Renal pelvis (tissue), 12 donors: ENCODE results near the gene ATAD1. TPM values are rescaled to one million over a fixed set of nuclear protein-coding genes. Genes with fewer than 3 reads are reported as not detected.
A peak's percentile ranks its signal among the peaks of the same experiment; 100 is the strongest.
"Not testable (repeated sequence)": the region's sequence is repeated elsewhere in the genome, so short reads cannot be mapped to it uniquely, and the experiment has no call there.

Experiments used
- DNase-seq: peaks from one replicate; pipeline ENCODE4 v3.0.0-alpha.2; 2013
- long read RNA-seq, 16 experiments: transcript quantifications; one replicate each; lab custom pipeline, GENCODE V29; 2026
- polyA plus RNA-seq, 3 donors: library from polyadenylated mRNA; unstranded; fragments of 120-200 nt; gene quantifications; one replicate each; pipeline ENCODE4 v1.2.1, GENCODE V29; 2013; ENCODE audit not compliant: insufficient read length in 3 of 3

The ATAD1 gene, protein sequence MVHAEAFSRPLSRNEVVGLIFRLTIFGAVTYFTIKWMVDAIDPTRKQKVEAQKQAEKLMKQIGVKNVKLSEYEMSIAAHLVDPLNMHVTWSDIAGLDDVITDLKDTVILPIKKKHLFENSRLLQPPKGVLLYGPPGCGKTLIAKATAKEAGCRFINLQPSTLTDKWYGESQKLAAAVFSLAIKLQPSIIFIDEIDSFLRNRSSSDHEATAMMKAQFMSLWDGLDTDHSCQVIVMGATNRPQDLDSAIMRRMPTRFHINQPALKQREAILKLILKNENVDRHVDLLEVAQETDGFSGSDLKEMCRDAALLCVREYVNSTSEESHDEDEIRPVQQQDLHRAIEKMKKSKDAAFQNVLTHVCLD
- polyA plus RNA-seq, result 10 to 100 TPM; 50.4 to 62.1 (median 52.0) TPM
- long read RNA-seq, donor 1, full-length matches to known transcripts, result 4 of 16 reads
- long read RNA-seq, donor 1, partial matches to known transcripts, result 0 of 16 reads
- long read RNA-seq, donor 1, other reads (novel, unspliced or antisense), result 12 of 16 reads
- long read RNA-seq, donor 2, partial matches to known transcripts, result 7 of 21 reads
- long read RNA-seq, donor 2, other reads (novel, unspliced or antisense), result 14 of 21 reads
- long read RNA-seq, donor 3, full-length matches to known transcripts, result 8 of 16 reads
- long read RNA-seq, donor 3, partial matches to known transcripts, result 0 of 16 reads
- long read RNA-seq, donor 3, other reads (novel, unspliced or antisense), result 8 of 16 reads
- long read RNA-seq, donor 4, full-length matches to known transcripts, result 5 of 15 reads
- long read RNA-seq, donor 4, partial matches to known transcripts, result 0 of 15 reads
- long read RNA-seq, donor 4, other reads (novel, unspliced or antisense), result 10 of 15 reads
- long read RNA-seq, donor 5, full-length matches to known transcripts, result 2 of 10 reads
- long read RNA-seq, donor 5, partial matches to known transcripts, result 0 of 10 reads
- long read RNA-seq, donor 5, other reads (novel, unspliced or antisense), result 8 of 10 reads
- long read RNA-seq, donor 6, full-length matches to known transcripts, result 6 of 17 reads
- long read RNA-seq, donor 6, partial matches to known transcripts, result 0 of 17 reads
- long read RNA-seq, donor 6, other reads (novel, unspliced or antisense), result 11 of 17 reads
- long read RNA-seq, donor 7, full-length matches to known transcripts, result 7 of 20 reads
- long read RNA-seq, donor 7, partial matches to known transcripts, result 0 of 20 reads
- long read RNA-seq, donor 7, other reads (novel, unspliced or antisense), result 13 of 20 reads
- long read RNA-seq, donor 8, partial matches to known transcripts, result 0 of 5 reads
- long read RNA-seq, donor 8, other reads (novel, unspliced or antisense), result 5 of 5 reads
- long read RNA-seq, donor 9, full-length matches to known transcripts, result 5 of 21 reads
- long read RNA-seq, donor 9, partial matches to known transcripts, result 16 of 21 reads
- long read RNA-seq, donor 9, other reads (novel, unspliced or antisense), result 0 of 21 reads
- long read RNA-seq, donor 10, partial matches to known transcripts, result 5 of 11 reads
- long read RNA-seq, donor 10, other reads (novel, unspliced or antisense), result 5 of 11 reads
- long read RNA-seq, donor 11, full-length matches to known transcripts, result 2 of 8 reads
- long read RNA-seq, donor 11, partial matches to known transcripts, result 0 of 8 reads
- long read RNA-seq, donor 11, other reads (novel, unspliced or antisense), result 6 of 8 reads
- long read RNA-seq, donor 12, full-length matches to known transcripts, result 5 of 23 reads
- long read RNA-seq, donor 12, partial matches to known transcripts, result 5 of 23 reads
- long read RNA-seq, donor 12, other reads (novel, unspliced or antisense), result 13 of 23 reads
- long read RNA-seq, donor 13, full-length matches to known transcripts, result 3 of 3 reads
- long read RNA-seq, donor 13, partial matches to known transcripts, result 0 of 3 reads
- long read RNA-seq, donor 13, other reads (novel, unspliced or antisense), result 0 of 3 reads
- long read RNA-seq, donor 14, result 0 reads
- long read RNA-seq, donor 15, full-length matches to known transcripts, result 7 of 40 reads
- long read RNA-seq, donor 15, partial matches to known transcripts, result 15 of 40 reads
- long read RNA-seq, donor 15, other reads (novel, unspliced or antisense), result 18 of 40 reads
- long read RNA-seq, donor 16, full-length matches to known transcripts, result 2 of 23 reads
- long read RNA-seq, donor 16, partial matches to known transcripts, result 6 of 23 reads
- long read RNA-seq, donor 16, other reads (novel, unspliced or antisense), result 15 of 23 reads

DNA sequence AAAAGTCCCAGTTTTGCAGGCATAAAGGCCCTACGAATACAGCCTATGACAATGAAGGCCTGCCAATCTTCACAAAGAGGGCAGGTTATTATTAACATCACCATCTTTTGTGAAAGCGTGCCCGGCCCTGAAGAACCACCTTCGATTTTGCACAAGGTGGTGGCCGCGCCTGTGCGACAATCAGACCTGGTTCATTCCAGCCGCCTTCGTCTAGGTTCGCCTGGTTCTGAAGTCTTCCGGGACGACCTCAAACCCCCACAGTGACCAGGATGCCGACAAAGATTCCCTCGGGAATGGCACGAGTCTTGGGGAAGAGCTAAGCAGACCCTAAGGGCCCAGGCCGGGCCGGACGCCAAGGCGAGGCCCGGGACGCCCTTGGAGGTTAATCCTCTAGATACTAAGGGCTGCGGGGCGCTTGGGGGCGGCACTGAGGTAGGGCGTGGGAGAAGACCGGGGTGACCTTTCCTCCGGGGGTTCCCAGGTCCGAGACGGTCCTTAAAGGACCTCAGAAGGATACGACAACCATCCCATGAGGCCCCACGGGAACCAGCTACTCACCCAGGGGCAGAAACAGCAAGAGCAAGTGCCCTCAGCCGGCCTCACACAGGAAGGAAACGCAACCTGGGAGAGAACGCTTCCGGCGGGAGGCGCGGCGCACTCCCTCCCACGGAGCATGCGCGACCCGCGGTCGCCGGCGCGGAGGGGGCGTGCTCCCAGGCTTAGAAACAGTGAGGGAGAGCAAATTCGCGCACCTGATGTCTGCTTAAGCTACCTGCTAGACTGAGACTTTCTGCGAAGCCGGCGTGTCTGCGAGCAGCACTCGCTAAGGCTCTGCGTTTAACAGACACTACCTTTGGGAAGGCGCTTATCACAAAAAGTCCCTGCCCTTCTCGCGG lies at the start of gene ATAD1:
Gene ATAD1 (minus strand): TSS at position 618 of the 896 bp plus-strand sequence. CDS start 3,627 bp downstream, outside the sequence.
- peak; percentile 83 for DNase-seq

DNA sequence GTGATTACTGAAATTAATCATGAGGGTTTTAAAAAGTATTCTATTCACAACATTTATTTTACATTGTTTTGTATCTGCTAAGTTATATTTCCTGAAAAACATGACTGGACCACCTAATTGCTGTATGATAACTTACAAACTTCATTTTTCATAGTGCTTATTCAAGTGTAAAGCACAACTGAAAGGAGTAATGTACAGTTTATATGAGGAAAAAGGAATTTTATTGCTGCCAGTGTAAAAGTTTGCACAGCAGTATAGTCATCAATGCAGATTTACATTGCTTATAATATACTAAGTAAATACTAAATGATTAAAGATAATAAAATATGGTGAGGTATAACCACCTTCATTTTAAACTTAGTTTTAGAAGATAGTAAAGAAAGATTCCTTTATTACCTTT lies 49.4 kb upstream of the ATAD1 start:
- no peak for DNase-seq

GRCh38 chr10:87866412-87866974 lies 48.5 kb upstream of the ATAD1 start:
- DNase-seq, result no peak

DNA sequence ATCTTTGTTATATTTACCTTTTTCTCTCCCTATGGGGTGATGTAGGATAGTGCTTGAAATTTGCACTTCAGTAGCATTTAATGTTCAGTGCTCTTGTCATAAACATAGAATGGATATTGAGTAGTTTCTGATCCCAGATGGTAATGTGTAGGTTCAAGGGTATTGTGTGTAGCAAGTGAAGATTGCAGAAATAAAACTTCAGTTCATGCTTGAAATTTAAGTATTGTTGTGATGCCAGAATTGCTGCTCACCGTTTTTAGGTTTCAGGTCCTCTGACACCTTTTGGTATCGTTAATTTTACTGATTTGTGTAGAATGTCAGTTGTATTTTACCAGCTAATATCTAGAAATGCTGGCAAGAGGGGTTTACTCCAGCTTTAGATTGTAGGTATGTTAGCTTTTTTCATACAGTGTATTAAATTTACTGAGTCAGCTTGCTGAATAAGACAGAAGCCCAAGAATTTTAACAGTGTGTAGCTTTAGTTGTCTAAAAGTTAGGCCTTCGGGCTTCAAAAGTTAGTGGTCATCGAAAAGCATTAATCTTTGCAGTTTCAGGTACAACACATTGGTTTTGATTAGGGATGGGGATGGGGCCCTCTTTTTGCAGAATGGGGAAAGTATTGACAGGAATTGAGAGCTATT lies 47.3 kb upstream of the ATAD1 start:
- no peak for DNase-seq

DNA sequence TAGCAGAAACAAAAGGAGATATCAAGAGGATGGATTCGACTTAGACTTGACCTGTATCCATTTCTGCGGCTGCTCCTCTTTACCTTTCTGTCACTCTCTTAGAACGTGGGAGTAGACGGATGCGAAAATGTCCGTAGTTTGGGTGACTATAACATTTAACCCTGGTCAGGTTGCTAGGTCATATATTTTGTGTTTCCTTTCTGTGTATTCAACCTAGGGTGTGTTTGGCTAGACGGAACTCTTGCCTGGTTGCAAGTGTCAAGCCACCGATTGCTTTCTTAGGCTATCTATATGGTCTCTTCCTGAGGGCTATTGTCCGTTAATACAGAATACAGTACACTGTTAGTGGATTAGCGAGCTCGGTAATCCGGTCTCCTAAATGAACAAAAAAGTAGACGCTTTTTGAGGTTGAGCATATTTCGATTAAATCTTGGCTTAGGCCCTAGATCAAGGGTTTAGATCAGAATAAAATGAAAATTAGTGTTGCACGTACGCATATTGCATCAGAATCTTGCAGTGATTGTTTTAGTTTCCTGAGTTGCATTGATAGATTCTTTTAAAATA lies 46.6 kb upstream of the ATAD1 start:
- DNase-seq, result no peak

- not testable (repeated sequence) for DNase-seq
Observed at GRCh38 chr10:87863951-87864495, 46.0 kb upstream of the ATAD1 start.

DNA sequence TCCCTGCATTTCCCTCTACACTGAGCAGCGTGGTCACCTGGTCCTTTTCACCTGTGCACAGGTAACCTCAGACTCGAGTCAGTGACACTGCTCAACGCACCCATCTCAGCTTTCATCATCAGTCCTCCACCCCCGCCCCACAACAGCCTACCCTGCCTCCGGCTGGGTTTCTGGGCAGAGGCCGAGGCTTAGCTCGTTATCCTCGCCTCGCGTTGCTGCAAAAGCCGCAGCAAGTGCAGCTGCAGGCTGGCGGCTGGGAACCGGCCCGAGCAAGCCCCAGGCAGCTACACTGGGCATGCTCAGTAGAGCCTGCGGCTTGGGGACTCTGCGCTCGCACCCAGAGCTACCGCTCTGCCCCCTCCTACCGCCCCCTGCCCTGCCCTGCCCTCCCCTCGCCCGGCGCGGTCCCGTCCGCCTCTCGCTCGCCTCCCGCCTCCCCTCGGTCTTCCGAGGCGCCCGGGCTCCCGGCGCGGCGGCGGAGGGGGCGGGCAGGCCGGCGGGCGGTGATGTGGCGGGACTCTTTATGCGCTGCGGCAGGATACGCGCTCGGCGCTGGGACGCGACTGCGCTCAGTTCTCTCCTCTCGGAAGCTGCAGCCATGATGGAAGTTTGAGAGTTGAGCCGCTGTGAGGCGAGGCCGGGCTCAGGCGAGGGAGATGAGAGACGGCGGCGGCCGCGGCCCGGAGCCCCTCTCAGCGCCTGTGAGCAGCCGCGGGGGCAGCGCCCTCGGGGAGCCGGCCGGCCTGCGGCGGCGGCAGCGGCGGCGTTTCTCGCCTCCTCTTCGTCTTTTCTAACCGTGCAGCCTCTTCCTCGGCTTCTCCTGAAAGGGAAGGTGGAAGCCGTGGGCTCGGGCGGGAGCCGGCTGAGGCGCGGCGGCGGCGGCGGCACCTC lies 45.3 kb upstream of the ATAD1 start, which contains the start of the genes KLLN and PTEN:
Gene KLLN (minus strand): TSS at position 481 of the 891 bp plus-strand sequence. CDS start 1,046 bp downstream, outside the sequence.
Gene PTEN (plus strand): TSS at position 573 of the 891 bp plus-strand sequence. CDS start 845 bp downstream, outside the sequence.
- DNase-seq, result peak; percentile 93

DNA sequence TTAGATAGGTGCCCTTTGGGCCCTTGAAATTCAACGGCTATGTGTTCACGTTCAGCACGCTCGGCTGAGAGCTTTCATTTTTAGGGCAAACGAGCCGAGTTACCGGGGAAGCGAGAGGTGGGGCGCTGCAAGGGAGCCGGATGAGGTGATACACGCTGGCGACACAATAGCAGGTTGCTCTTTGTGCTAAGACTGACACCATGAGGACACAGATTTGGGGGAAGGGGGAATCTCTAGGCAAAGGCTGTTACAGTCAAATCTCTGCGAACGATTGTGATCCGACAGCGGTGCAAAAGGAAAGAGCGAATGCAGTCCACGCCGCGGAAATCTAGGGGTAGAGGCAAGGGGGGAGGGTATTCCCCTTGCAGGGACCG lies 44.6 kb upstream of the ATAD1 start:
- DNase-seq, result no peak

DNA sequence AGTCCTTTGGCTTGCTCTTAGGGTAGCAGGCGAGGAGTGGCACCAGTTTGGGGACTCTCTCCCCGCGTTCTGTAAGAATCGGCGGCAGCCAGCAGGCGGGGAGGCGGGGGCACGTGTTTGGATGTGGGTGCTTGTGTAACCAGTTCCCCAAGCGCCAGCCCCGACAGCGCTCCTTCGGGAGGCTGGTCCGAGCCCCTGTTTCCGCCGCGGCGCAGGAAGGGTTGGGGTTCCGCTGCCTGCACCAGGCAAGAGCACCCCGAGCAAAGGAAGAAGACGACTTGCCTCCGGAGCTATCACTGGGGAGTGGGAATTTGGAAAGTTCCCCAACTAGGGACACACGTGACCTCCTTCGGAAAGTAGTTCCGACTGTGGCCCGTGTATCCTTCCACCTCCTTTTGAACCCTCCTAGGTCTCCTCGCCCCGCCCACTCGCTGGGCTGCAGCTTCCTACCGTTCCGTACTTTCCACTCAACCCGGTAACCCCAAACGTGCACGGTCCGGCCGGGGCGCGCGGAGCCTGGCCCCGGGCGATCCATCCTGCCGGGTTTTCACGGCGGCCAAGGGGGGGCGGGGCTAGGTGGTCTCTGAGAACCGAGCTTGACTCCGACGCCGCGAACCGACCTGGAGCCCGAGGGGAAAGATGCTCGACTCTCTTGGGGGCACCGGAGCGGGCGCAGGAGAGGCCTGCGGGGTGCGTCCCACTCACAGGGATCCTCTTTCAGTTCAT lies 44.1 kb upstream of the ATAD1 start:
- peak; percentile 98 for DNase-seq

DNA sequence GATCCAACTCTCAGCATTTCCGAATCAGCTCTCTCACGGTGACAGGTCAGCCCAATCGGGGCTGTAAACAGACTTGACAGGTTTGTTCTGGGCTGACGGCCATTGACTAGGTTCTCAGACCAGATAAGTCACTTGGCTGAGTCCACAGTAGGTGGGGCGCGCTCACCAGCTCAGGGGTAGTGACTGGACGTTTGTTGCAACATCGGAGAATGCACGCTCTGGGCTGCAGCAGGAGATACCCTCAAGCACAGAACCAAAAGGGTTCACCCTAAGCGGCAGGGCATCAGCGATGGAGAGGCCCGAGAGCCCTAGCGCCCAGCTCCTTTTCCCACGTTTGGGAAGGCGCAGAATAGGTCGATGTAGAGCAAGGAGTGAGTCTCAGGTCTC lies 43.5 kb upstream of the ATAD1 start:
- DNase-seq, result peak; percentile 55

GRCh38 chr10:87860816-87861403 lies 42.9 kb upstream of the ATAD1 start:
- no peak for DNase-seq

GRCh38 chr10:87860156-87860795 lies 42.2 kb upstream of the ATAD1 start:
- peak; percentile 45 for DNase-seq

DNA sequence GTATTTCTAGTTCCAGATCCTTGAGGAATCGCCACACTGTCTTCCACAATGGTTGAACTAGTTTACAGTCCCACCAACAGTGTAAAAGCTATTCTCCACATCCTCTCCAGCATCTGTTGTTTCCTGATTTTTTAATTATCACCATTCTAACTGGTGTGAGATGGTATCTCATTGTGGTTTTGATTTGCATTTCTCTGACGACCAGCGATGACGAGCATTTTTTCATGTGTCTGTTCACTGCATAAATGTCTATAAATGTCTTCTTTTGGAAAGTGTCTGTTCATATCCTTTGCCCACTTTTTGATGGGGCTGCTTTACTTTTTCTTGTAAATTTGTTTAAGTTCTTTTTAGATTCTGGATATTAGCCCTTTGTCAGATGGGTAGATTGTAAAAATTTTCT lies 37.6 kb upstream of the ATAD1 start:
- not testable (repeated sequence) for DNase-seq

DNA sequence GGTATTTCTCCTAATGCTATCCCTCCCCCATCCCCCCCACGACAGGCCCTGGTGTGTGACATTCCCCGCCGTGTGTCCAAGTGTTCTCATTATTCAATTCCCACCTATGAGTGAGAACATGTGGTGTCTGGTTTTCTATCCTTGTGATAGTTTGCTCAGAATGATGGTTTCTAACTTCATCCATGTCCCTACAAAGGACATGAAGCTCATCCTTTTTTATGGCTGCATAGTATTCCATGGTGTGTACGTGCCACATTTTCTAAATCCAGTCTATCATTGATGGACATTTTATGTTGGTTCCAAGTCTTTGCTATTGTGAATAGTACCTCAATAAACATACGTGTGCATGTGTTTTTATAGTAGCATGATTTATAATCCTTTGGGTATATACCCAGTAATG lies 37.2 kb upstream of the ATAD1 start:
- not testable (repeated sequence) for DNase-seq
